Neuronal stem cell (in vitro differentiated cells): Measurements from ENCODE around the gene FAR2.

Source experiments
- DNase-seq: peaks from one replicate; pipeline ENCODE4 v3.0.0-alpha.2; 2013; ENCODE audit warnings: low spot score
- H2AFZ ChIP-seq: one replicate; pipeline ENCODE4 v1.6.1; 2013; ENCODE audit warnings: mild to moderate bottlenecking, low read length, inconsistent platforms
- H2AK5ac ChIP-seq: 2 replicates; pipeline ENCODE4 v1.6.1; 2013; ENCODE audit warnings: low read depth, mild to moderate bottlenecking, inconsistent platforms, low read length, moderate library complexity, mixed read lengths
- H2BK120ac ChIP-seq: 2 replicates; pipeline ENCODE4 v1.6.1; 2013; ENCODE audit warnings: low read depth, mild to moderate bottlenecking, inconsistent platforms, low read length, moderate library complexity, mixed read lengths
- H2BK12ac ChIP-seq: one replicate; pipeline ENCODE4 v1.6.1; 2013; ENCODE audit warnings: low read length, inconsistent platforms
- H2BK15ac ChIP-seq: 2 replicates; pipeline ENCODE4 v1.6.1; 2013; ENCODE audit warnings: mild to moderate bottlenecking, low read length, inconsistent platforms, mixed read lengths
- H2BK5ac ChIP-seq: one replicate; pipeline ENCODE4 v1.6.1; 2013; ENCODE audit warnings: inconsistent platforms, mild to moderate bottlenecking, low read length, moderate library complexity
- H3K14ac ChIP-seq: one replicate; pipeline ENCODE4 v1.6.1; 2013; ENCODE audit warnings: low read length, inconsistent platforms
- H3K18ac ChIP-seq: 2 replicates; pipeline ENCODE4 v1.6.1; 2013; ENCODE audit warnings: low read length, inconsistent platforms
- H3K23ac ChIP-seq: 2 replicates; pipeline ENCODE4 v1.6.1; 2013; ENCODE audit warnings: low read depth, mild to moderate bottlenecking, mixed read lengths, low read length, inconsistent platforms; ENCODE audit not compliant: poor library complexity
- H3K27ac ChIP-seq: replicated peaks from 3 replicates; pipeline ENCODE4 v1.5.1; 2013; ENCODE audit warnings: low read length, inconsistent platforms
- H3K27me3 ChIP-seq, 3 experiments: 2 replicates each; pipeline ENCODE4 v1.6.1; 2013; ENCODE audit warnings: low read length in 3 of 3, mild to moderate bottlenecking in 2 of 3, inconsistent platforms in 1 of 3, low read depth in 1 of 3, mixed read lengths in 1 of 3, moderate library complexity in 1 of 3; ENCODE audit not compliant: control insufficient read depth in 3 of 3, insufficient read depth in 3 of 3
- H3K36me3 ChIP-seq, 2 donors: replicated peaks in 1 of 2; 2 replicates each; pipeline ENCODE4 v1.6.1; 2013; ENCODE audit warnings: low read length in 2 of 2; ENCODE audit not compliant: control insufficient read depth in 2 of 2, insufficient read depth in 2 of 2
- H3K4ac ChIP-seq: 2 replicates; pipeline ENCODE4 v1.6.1; 2013; ENCODE audit warnings: inconsistent platforms, mild to moderate bottlenecking, low read length, moderate library complexity
- H3K4me1 ChIP-seq, 2 donors: 1 replicate in 1 of 2; 2 replicates in 1 of 2; pipeline ENCODE4 v1.6.1; 2013; ENCODE audit warnings: low read length in 2 of 2, low read depth in 1 of 2; ENCODE audit not compliant: control insufficient read depth in 2 of 2, insufficient read depth in 1 of 2
- H3K4me2 ChIP-seq: one replicate; pipeline ENCODE4 v1.6.1; 2013; ENCODE audit warnings: mild to moderate bottlenecking, low read length, inconsistent platforms; ENCODE audit not compliant: insufficient read depth, poor library complexity, severe bottlenecking
- H3K4me3 ChIP-seq, 2 donors: 2 replicates each; pipeline ENCODE4 v1.5.1; 2013; ENCODE audit warnings: low read length in 2 of 2, mild to moderate bottlenecking in 2 of 2, inconsistent platforms in 1 of 2, moderate library complexity in 1 of 2
- H3K79me1 ChIP-seq: one replicate; pipeline ENCODE4 v1.6.1; 2013; ENCODE audit warnings: low read depth, mild to moderate bottlenecking, inconsistent platforms, low read length, moderate library complexity
- H3K9ac ChIP-seq: one replicate; pipeline ENCODE4 v1.6.1; 2013; ENCODE audit warnings: mild to moderate bottlenecking, low read depth, low read length, inconsistent platforms; ENCODE audit not compliant: poor library complexity
- H3K9me3 ChIP-seq, 2 donors: replicated peaks in 1 of 2; 2 replicates each; pipeline versions ENCODE3 to v1.6.1; 2013; ENCODE audit warnings: low read length in 2 of 2, mild to moderate bottlenecking in 2 of 2, inconsistent platforms in 1 of 2, low read depth in 1 of 2, mixed read lengths in 1 of 2, moderate library complexity in 1 of 2; ENCODE audit not compliant: control insufficient read depth in 2 of 2, insufficient read depth in 1 of 2
- H4K8ac ChIP-seq: one replicate; pipeline ENCODE4 v1.6.1; 2013; ENCODE audit warnings: low read depth, mild to moderate bottlenecking, inconsistent platforms, low read length, moderate library complexity
- H4K91ac ChIP-seq: one replicate; pipeline ENCODE4 v1.6.1; 2013; ENCODE audit warnings: low read length, low read depth, mild to moderate bottlenecking, inconsistent platforms; ENCODE audit not compliant: poor library complexity
- WGBS, 2 donors: extraction: QIAGEN DNeasy Blood & Tissue Kit; methylation state at CpG; one replicate each; pipeline ENCODE4 v1.1.7; 2013; ENCODE audit warnings: missing lambda C conversion rate in 2 of 2, mixed read lengths in 1 of 2; ENCODE audit not compliant: insufficient read length in 2 of 2, insufficient replicate concordance in 1 of 2; ENCODE audit errors: extremely low coverage in 2 of 2; 5-methylcytosine and 5-hydroxymethylcytosine counted together

The FAR2 gene

GRCh38 chr12:29110506-29111442, 38.3 kb upstream of the FAR2 start:
- H3K27ac ChIP-seq = no peak overlapping the region
- no peaks in the 10 kb centered on the region for H3K36me3 ChIP-seq
- H3K18ac ChIP-seq = no peak overlapping the region
- H2BK15ac ChIP-seq = no peak overlapping the region
- no peaks in the 10 kb centered on the region for H3K27me3 ChIP-seq
- H2AFZ ChIP-seq = no peak overlapping the region
- no peak overlapping the region for H4K91ac ChIP-seq
- H3K14ac ChIP-seq = no peak overlapping the region
- no peak overlapping the region for H2AK5ac ChIP-seq
- H2BK120ac ChIP-seq = no peak overlapping the region
- no peak overlapping the region for H3K4me2 ChIP-seq
- peaks cover 0 to 5% of the 10 kb centered on the region in 2 donors for H3K9me3 ChIP-seq
- H2BK12ac ChIP-seq = no peak overlapping the region
- H3K4me3 ChIP-seq = no peak overlapping the region
- no peaks in the 10 kb centered on the region for H3K4me1 ChIP-seq
- H4K8ac ChIP-seq = no peak overlapping the region
- no peak overlapping the region for H3K4ac ChIP-seq
- no peak overlapping the region for H3K9ac ChIP-seq
- no peak for DNase-seq
- WGBS, 2 donors = no CpG with 5 or more reads among the region's 5 CpGs
- no peaks in the 10 kb centered on the region for H3K79me1 ChIP-seq
- no peak overlapping the region for H3K23ac ChIP-seq
- H2BK5ac ChIP-seq = no peak overlapping the region

DNA sequence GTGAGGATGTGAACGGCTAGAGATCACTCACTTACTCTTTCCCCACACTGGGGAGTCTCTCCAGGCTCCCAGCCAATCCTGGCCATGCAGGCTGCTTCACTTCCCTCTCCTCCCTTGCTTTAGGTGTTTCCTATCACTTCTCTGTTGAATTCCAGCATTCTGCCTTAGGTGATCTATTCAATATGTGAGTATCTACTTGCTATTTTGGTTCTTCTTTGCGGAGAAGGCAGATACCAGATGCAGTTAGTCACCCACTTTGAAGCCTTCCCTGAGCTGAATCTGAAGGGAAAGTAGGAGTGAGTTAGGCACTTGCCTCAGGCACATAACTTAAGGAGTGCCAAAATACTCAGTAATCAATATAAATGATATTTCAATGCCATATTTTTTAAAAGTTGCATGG, 36.0 kb upstream of the FAR2 start:
- WGBS, 2 donors = no CpG with 5 or more reads among the region's 2 CpGs
- no peak overlapping the region for H3K14ac ChIP-seq

GRCh38 chr12:29116414-29116813, 32.7 kb upstream of the FAR2 start:
- DNase-seq = no peak
- no peak overlapping the region for H3K4me2 ChIP-seq
- H3K9me3 ChIP-seq = peaks cover 0 to 5% of the 10 kb centered on the region in 2 donors
- no peak overlapping the region for H3K9ac ChIP-seq
- no peak overlapping the region for H4K8ac ChIP-seq
- H2BK12ac ChIP-seq = no peak overlapping the region
- no peak overlapping the region for H4K91ac ChIP-seq
- H3K4me3 ChIP-seq = no peak overlapping the region
- H2BK120ac ChIP-seq = no peak overlapping the region
- H3K4me1 ChIP-seq = no peaks in the 10 kb centered on the region
- H2BK5ac ChIP-seq = no peak overlapping the region
- no peaks in the 10 kb centered on the region for H3K79me1 ChIP-seq
- H3K36me3 ChIP-seq = no peaks in the 10 kb centered on the region
- H2AFZ ChIP-seq = no peak overlapping the region
- H3K27ac ChIP-seq = no peak overlapping the region
- no CpG with 5 or more reads among the region's 3 CpGs for WGBS, 2 donors
- H3K14ac ChIP-seq = no peak overlapping the region
- H3K4ac ChIP-seq = no peak overlapping the region
- H2AK5ac ChIP-seq = no peak overlapping the region
- no peak overlapping the region for H2BK15ac ChIP-seq
- no peak overlapping the region for H3K23ac ChIP-seq
- no peak overlapping the region for H3K18ac ChIP-seq
- no peaks in the 10 kb centered on the region for H3K27me3 ChIP-seq

More for the DNA sequence above, 36.0 kb upstream of the FAR2 start:
- Histone ChIP-seq H2AK5ac (no peak overlapping the region), H2AFZ (no peak overlapping the region), H3K27me3 (no peaks in the 10 kb centered on the region), H3K4me1 (no peaks in the 10 kb centered on the region), H3K9me3 (peaks cover 0 to 5% of the 10 kb centered on the region in 2 donors), H3K4me2 (no peak overlapping the region), H4K91ac (no peak overlapping the region), H2BK15ac (no peak overlapping the region), H3K18ac (no peak overlapping the region), H4K8ac (no peak overlapping the region), H3K36me3 (no peaks in the 10 kb centered on the region), H2BK12ac (no peak overlapping the region), H3K4me3 (no peak overlapping the region), H3K79me1 (no peaks in the 10 kb centered on the region), H3K23ac (no peak overlapping the region), H3K9ac (no peak overlapping the region), H2BK120ac (no peak overlapping the region), H2BK5ac (no peak overlapping the region), H3K27ac (no peak overlapping the region), H3K4ac (no peak overlapping the region)
- DNase-seq = no peak

GRCh38 chr12:29131539-29131938, 17.5 kb upstream of the FAR2 start:
- Histone ChIP-seq H3K27ac (no peak overlapping the region), H2BK5ac (no peak overlapping the region), H3K18ac (no peak overlapping the region), H4K91ac (no peak overlapping the region), H3K79me1 (no peaks in the 10 kb centered on the region), H3K9me3 (no peaks in the 10 kb centered on the region), H2BK120ac (no peak overlapping the region), H3K14ac (no peak overlapping the region), H3K4ac (no peak overlapping the region), H3K4me2 (no peak overlapping the region), H3K4me1 (no peaks in the 10 kb centered on the region), H2AK5ac (no peak overlapping the region), H3K23ac (no peak overlapping the region), H3K36me3 (no peaks in the 10 kb centered on the region), H3K4me3 (no peak overlapping the region), H2BK12ac (no peak overlapping the region), H4K8ac (no peak overlapping the region), H3K27me3 (no peaks in the 10 kb centered on the region), H2BK15ac (no peak overlapping the region), H3K9ac (no peak overlapping the region), H2AFZ (no peak overlapping the region)
- WGBS, 2 donors = no CpG with 5 or more reads among the region's 1 CpG
- no peak for DNase-seq
